A549 (cell line): Measurements from ENCODE around the gene KRTAP1-4.

Experiments used
- CBX8 ChIP-seq: fragments of 200-600 bp; sonication (generic); IDR thresholded peaks from 2 replicates; pipeline ENCODE4 v1.6.1; 2016
- CTCF ChIP-seq: fragments of >200 bp; sonication (Bioruptor Twin); formaldehyde crosslinking; IDR thresholded peaks from 3 replicates; pipeline ENCODE4 v1.5.1; 2016
- EP300 ChIP-seq, 2 experiments: fragments of >200 bp; sonication (Bioruptor Twin); formaldehyde crosslinking; IDR thresholded peaks; 2 replicates in 1 of 2; 3 replicates in 1 of 2; pipeline ENCODE4 v1.6.1; 2016 to 2017
- FOXS1 ChIP-seq: fragments of 250-450 bp; sonication (Bioruptor Pico); IDR thresholded peaks from 2 replicates; pipeline ENCODE4 v1.5.0; 2020; ENCODE audit warnings: mild to moderate bottlenecking, moderate library complexity
- HOXA7 ChIP-seq: fragments of 250-450 bp; sonication (Bioruptor Pico); IDR thresholded peaks from 2 replicates; pipeline ENCODE4 v1.5.0; 2020; ENCODE audit warnings: mild to moderate bottlenecking, moderate library complexity
- HOXB13 ChIP-seq: fragments of 250-450 bp; sonication (Bioruptor Pico); IDR thresholded peaks from 2 replicates; pipeline ENCODE4 v1.5.0; 2020; ENCODE audit warnings: low read depth, mild to moderate bottlenecking, moderate library complexity
- JUN ChIP-seq, 2 experiments: fragments of >200 bp; sonication (Bioruptor Twin); formaldehyde crosslinking; IDR thresholded peaks; 2 replicates in 1 of 2; 3 replicates in 1 of 2; pipeline ENCODE4 v1.6.1; 2016 to 2017
- JUNB ChIP-seq: fragments of >200 bp; sonication (Bioruptor Twin); formaldehyde crosslinking; IDR thresholded peaks from 2 replicates; pipeline ENCODE4 v1.6.1; 2016
- POLR2A ChIP-seq: IDR thresholded peaks from 2 replicates; pipeline ENCODE4 v1.6.1; 2012; ENCODE audit warnings: mild to moderate bottlenecking, low read length
- SMC3 ChIP-seq: fragments of >200 bp; sonication (Bioruptor Twin); formaldehyde crosslinking; IDR thresholded peaks from 3 replicates; pipeline ENCODE4 v1.6.1; 2018; ENCODE audit warnings: inconsistent platforms
- TF ChIP-seq, protein P1 (sequence below): fragments of 450-650 bp; IDR thresholded peaks from 2 replicates; pipeline ENCODE4 v1.6.1; 2014; ENCODE audit warnings: antibody characterized with exemption
- TF ChIP-seq, protein P2 (sequence below): IDR thresholded peaks from 2 replicates; pipeline ENCODE4 v1.6.1; 2012

- TF ChIP-seq CBX8: no peak
- TF ChIP-seq, protein P1, sequence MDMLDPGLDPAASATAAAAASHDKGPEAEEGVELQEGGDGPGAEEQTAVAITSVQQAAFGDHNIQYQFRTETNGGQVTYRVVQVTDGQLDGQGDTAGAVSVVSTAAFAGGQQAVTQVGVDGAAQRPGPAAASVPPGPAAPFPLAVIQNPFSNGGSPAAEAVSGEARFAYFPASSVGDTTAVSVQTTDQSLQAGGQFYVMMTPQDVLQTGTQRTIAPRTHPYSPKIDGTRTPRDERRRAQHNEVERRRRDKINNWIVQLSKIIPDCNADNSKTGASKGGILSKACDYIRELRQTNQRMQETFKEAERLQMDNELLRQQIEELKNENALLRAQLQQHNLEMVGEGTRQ: no peak
- no peak for TF ChIP-seq FOXS1 (CRISPR knock-in tag)
- no peak for TF ChIP-seq CTCF
- no peak for TF ChIP-seq EP300 (IDR thresholded peaks at IDR 0.05)
- TF ChIP-seq JUNB: no peak
- TF ChIP-seq POLR2A: no peak
- TF ChIP-seq JUN (IDR thresholded peaks at IDR 0.05): no peak
- TF ChIP-seq, protein P2, sequence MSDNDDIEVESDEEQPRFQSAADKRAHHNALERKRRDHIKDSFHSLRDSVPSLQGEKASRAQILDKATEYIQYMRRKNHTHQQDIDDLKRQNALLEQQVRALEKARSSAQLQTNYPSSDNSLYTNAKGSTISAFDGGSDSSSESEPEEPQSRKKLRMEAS: no peak
- TF ChIP-seq HOXB13 (CRISPR knock-in tag): no peak
- no peak for TF ChIP-seq SMC3
- no peak for TF ChIP-seq HOXA7
Observed at GRCh38 chr17:41024697-41025096, 5.3 kb downstream of the KRTAP1-4 start.
